GM18520 (cell line): ENCODE measurements around the gene LRP2BP.
"Not testable (repeated sequence)": the region's sequence is repeated elsewhere in the genome, so short reads cannot be mapped to it uniquely, and the experiment has no call there.

ENCODE experiments used
- ATAC-seq: cut with Tn5 transposase; IDR thresholded peaks from one replicate; pipeline ENCODE4 v1.9.1; 2021; ENCODE audit not compliant: unreplicated experiment

The LRP2BP gene

DNA sequence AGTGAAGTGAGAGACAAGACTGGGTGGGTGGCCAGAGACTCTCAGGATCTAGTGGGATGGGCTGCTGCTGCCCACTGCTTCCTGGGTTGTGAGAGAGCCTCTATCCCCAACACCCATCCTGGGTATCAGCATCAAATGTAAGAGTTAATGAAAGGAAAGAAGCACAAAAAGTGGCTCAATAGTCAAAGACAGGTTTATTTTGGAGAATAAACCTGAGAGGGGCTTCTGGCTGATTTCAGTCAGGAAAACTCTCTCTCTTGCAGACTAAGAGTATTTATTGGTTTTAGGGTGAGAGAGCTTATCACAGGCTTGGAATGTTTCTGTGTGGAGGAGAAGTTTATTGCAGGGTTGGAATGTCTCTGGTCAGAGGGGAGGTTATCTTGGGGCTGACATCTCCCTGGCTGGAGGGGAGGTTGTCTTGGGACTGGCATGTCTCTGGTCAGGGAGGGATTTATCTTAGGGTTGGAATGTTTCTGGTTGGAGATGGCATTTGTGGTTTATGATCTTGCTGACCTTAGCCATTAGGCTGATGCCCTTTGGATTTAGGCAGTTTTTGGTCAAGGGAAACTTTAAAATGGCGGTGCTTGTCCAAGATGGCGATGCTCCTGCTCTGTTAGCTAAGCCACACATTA is 65.7 kb downstream of the LRP2BP start:
- not testable (repeated sequence) for ATAC-seq

DNA sequence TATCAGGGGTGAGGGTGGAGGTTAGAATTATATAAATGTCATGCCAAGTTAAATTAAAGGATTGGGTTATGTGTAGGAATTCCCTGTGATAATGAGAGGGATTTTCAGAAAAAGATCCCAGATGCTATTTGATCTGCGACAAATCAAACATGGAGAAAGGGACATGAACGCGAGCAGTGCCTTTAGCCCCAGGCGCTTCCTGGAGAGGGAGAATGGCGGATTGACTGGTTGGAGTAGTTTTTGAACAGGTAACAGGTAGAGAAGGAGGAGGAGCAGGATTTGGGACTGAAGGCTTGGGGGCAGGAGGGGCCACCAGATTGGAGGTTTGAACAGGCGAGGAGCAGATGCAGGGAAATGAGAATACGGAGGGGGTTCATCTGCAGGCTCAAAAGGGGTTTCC is 67.1 kb downstream of the LRP2BP start:
- ATAC-seq = no peak

- not testable (repeated sequence) for ATAC-seq
These were observed 70.0 kb downstream of the LRP2BP start for GRCh38 chr4:185325721-185326120.

DNA sequence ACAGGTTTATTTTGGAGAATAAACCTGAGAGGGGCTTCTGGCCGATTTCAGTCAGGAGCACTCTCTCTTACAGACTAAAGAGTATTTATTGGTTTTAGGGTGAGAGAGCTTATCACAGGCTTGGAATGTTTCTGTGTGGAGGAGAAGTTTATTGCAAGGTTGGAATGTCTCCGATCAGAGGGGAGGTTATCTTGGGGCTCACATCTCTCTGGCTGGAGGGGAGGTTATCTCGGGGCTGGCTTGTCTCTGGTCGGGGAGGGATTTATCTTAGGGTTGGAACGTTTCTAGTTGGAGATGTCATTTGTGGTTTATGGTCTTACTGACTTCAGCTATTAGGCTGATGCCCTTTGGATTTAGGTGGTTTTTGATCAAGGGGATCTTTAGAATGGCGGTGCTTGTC is 71.4 kb downstream of the LRP2BP start:
- not testable (repeated sequence) for ATAC-seq

DNA sequence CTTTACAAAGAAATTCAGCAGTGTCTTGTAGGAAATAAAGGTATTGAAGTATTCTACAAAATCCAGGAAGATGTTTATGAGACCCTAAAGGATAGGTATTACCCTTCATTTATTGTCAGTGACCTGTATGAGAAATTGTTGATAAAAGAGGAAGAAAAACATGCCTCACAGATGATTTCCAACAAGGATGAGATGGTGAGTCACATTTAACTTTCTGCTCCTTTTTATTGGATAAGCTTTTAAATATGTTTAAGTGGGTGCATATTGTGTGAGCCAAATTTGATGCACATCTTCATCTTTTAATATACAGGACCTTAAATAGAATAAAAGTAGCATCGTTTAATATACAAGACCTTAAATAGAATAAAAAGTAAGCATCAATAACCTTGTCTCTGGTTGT is 72.1 kb downstream of the LRP2BP start:
- no peak for ATAC-seq

DNA sequence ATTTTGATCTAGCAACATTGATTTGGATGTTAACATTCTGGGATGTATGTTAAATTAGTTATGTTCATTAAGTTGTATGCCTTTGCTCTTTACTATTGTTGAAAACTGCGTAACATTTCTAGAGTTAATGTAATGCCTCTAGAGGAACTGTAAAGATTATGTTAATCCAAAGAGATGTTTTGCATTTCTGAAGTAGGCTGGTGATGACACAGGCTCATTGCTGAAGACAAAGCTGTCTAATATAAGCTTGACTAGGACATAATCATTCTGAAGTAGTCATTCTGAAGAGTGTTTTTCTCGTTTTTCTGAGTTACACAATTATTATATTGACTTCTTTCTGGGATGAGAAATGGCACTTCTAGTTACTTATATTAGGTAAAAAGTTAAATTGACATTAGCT is 72.9 kb downstream of the LRP2BP start:
- ATAC-seq = no peak

DNA sequence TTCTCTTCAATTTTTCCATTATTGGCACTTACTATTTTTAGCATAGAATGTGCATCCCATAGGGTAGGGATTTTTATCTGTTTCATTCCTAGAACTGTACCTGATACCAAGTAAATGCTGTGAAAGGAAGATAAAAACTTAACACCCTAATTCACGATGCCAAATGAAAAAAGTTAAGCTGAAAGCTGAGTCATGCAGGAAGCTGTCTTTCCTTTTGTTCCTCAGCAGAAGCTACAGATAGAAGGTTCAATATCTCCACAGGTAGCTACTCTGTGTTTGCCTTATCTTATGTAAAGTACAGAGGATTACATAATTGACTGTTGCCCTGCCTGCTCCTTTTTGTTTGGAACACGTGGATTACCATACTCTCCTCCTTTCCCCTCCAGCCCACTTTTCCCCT is 77.0 kb downstream of the LRP2BP start:
- no peak for ATAC-seq

GRCh38 chr4:185317880-185318279 is 77.8 kb downstream of the LRP2BP start:
- no peak for ATAC-seq

GRCh38 chr4:185317462-185317861 is 78.3 kb downstream of the LRP2BP start:
- not testable (repeated sequence) for ATAC-seq
